Middle frontal gyrus (tissue), 1 donor: Measurements from ENCODE around the gene RUNX1.
A peak's percentile ranks its signal among the peaks of the same experiment; 100 is the strongest.

ENCODE experiments used
- DNase-seq: peaks from one replicate; pipeline ENCODE4 v3.0.0-alpha.2; 2015; ENCODE audit warnings: low spot score; ENCODE audit errors: extremely low spot score

Gene RUNX1

GRCh38 chr21:34748862-34749261 is 300.2 kb downstream of the RUNX1 start:
- no peak for DNase-seq

GRCh38 chr21:34745557-34746255 is 303.4 kb downstream of the RUNX1 start:
- DNase-seq, result peak; percentile 49

GRCh38 chr21:34744801-34745200 is 304.3 kb downstream of the RUNX1 start:
- no peak for DNase-seq

- DNase-seq, result no peak
These were observed 305.3 kb downstream of the RUNX1 start for GRCh38 chr21:34743831-34744230.

- no peak for DNase-seq
These were observed 305.8 kb downstream of the RUNX1 start for GRCh38 chr21:34743285-34743684.

- DNase-seq, result no peak
These were observed 308.9 kb downstream of the RUNX1 start for GRCh38 chr21:34740198-34740597.
